HEK293 (cell line): ENCODE data around the gene GTPBP3.
A peak's percentile ranks its signal among the peaks of the same experiment; 100 is the strongest.

Experiments
- CTCF ChIA-PET: fragments of 350-600 bp; formaldehyde crosslinking; extraction: SDS; loops from one replicate; lab custom pipeline; 2021; ENCODE audit warnings: antibody characterized with exemption; lab: Yijun Ruan, JAX
- POLR2A ChIA-PET: fragments of 300-600 bp; formaldehyde crosslinking; extraction: SDS; loops from one replicate; lab custom pipeline; 2020; ENCODE audit warnings: antibody characterized with exemption, inconsistent platforms; lab: Yijun Ruan, JAX
- H3K27ac ChIP-seq: fragments of 200-500 bp; sonication (Bioruptor generic); 2 replicates; pipeline ENCODE4 v1.5.1; 2014; ENCODE audit warnings: low read depth, low read length, control low read depth, inconsistent platforms; ENCODE audit errors: extremely low read depth
- H3K36me3 ChIP-seq, 2 experiments: fragments of 200-500 bp in 1 of 2; sonication (Bioruptor generic) in 1 of 2; 1 replicate in 1 of 2; 2 replicates in 1 of 2; pipeline ENCODE4 v1.5.1; 2014 to 2017; ENCODE audit warnings: inconsistent platforms in 2 of 2, low read length in 2 of 2; ENCODE audit not compliant: control insufficient read depth in 2 of 2, insufficient read depth in 1 of 2
- H3K4me1 ChIP-seq: fragments of 200-500 bp; sonication (Bioruptor generic); 2 replicates; pipeline ENCODE4 v1.5.1; 2014; ENCODE audit warnings: mild to moderate bottlenecking, low read length, inconsistent platforms; ENCODE audit not compliant: control insufficient read depth, insufficient read depth
- H3K4me3 ChIP-seq: 2 replicates; pipeline ENCODE4 v1.5.1; 2011; ENCODE audit warnings: low read depth, mild to moderate bottlenecking, control low read depth, low read length, moderate library complexity
- H3K9me3 ChIP-seq: fragments of 200-500 bp; sonication (Bioruptor generic); 2 replicates; pipeline ENCODE4 v1.5.1; 2014; ENCODE audit warnings: low read depth, low read length, inconsistent platforms; ENCODE audit not compliant: control insufficient read depth, insufficient read depth
- GLI4 ChIP-seq: fragments of 450-650 bp; formaldehyde crosslinking; IDR thresholded peaks from 2 replicates; pipeline ENCODE4 v1.5.1; 2016; ENCODE audit warnings: missing biosample characterization, missing genetic modification characterization
- GLIS1 ChIP-seq: fragments of 450-650 bp; formaldehyde crosslinking; IDR thresholded peaks from 2 replicates; pipeline ENCODE4 v1.5.1; 2016; ENCODE audit warnings: missing biosample characterization, missing genetic modification characterization
- KLF9 ChIP-seq: fragments of 450-650 bp; formaldehyde crosslinking; IDR thresholded peaks from 2 replicates; pipeline ENCODE4 v1.5.1; 2016; ENCODE audit warnings: missing biosample characterization, missing genetic modification characterization, low read depth
- MEIS1 ChIP-seq: sonication (generic); formaldehyde crosslinking; IDR thresholded peaks from 2 replicates; pipeline ENCODE4 v1.8.1; 2022; ENCODE audit warnings: missing genetic modification reagents, mild to moderate bottlenecking, borderline replicate concordance
- PRDM10 ChIP-seq: fragments of 450-650 bp; formaldehyde crosslinking; IDR thresholded peaks from 2 replicates; pipeline ENCODE4 v1.5.1; 2016; ENCODE audit warnings: missing biosample characterization, missing genetic modification characterization
- SCRT2 ChIP-seq: fragments of 450-650 bp; formaldehyde crosslinking; IDR thresholded peaks from 2 replicates; pipeline ENCODE4 v1.5.1; 2016; ENCODE audit warnings: missing biosample characterization, missing genetic modification characterization
- SP2 ChIP-seq: fragments of 450-650 bp; formaldehyde crosslinking; IDR thresholded peaks from 2 replicates; pipeline ENCODE4 v1.5.1; 2016; ENCODE audit warnings: missing biosample characterization, missing genetic modification characterization
- WT1 ChIP-seq: fragments of 450-650 bp; formaldehyde crosslinking; IDR thresholded peaks from 2 replicates; pipeline ENCODE4 v1.5.1; 2016; ENCODE audit warnings: missing biosample characterization, missing genetic modification characterization
- ZFP3 ChIP-seq: fragments of 450-650 bp; formaldehyde crosslinking; IDR thresholded peaks from 2 replicates; pipeline ENCODE4 v1.5.1; 2016; ENCODE audit warnings: low read depth, missing biosample characterization, missing genetic modification characterization
- ZIC2 ChIP-seq: fragments of 450-650 bp; formaldehyde crosslinking; IDR thresholded peaks from 2 replicates; pipeline ENCODE4 v1.5.1; 2016; ENCODE audit warnings: missing biosample characterization, missing genetic modification characterization
- ZNF146 ChIP-seq: fragments of 450-650 bp; formaldehyde crosslinking; IDR thresholded peaks from 2 replicates; pipeline ENCODE4 v1.5.1; 2016; ENCODE audit warnings: missing biosample characterization, missing genetic modification characterization
- ZNF174 ChIP-seq: fragments of 450-650 bp; formaldehyde crosslinking; IDR thresholded peaks from 2 replicates; pipeline ENCODE4 v1.5.0; 2017; ENCODE audit warnings: missing biosample characterization, mild to moderate bottlenecking, missing genetic modification characterization
- ZNF423 ChIP-seq: fragments of 450-650 bp; formaldehyde crosslinking; IDR thresholded peaks from 2 replicates; pipeline ENCODE4 v1.5.1; 2016; ENCODE audit warnings: missing biosample characterization, missing genetic modification characterization
- ZNF433 ChIP-seq: fragments of 450-650 bp; formaldehyde crosslinking; IDR thresholded peaks from 2 replicates; pipeline ENCODE4 v1.5.1; 2016; ENCODE audit warnings: missing biosample characterization, missing genetic modification characterization, low read depth
- ZNF514 ChIP-seq: fragments of 450-650 bp; formaldehyde crosslinking; IDR thresholded peaks from 2 replicates; pipeline ENCODE4 v1.5.1; 2016; ENCODE audit warnings: missing biosample characterization, missing genetic modification characterization
- ZNF623 ChIP-seq: fragments of 450-650 bp; formaldehyde crosslinking; IDR thresholded peaks from 2 replicates; pipeline ENCODE4 v1.5.1; 2016; ENCODE audit warnings: missing biosample characterization, missing genetic modification characterization
- ZNF654 ChIP-seq: fragments of 450-650 bp; formaldehyde crosslinking; IDR thresholded peaks from 2 replicates; pipeline ENCODE4 v1.5.1; 2016; ENCODE audit warnings: low read depth, missing biosample characterization, missing genetic modification characterization
- ZNF707 ChIP-seq: fragments of 450-650 bp; formaldehyde crosslinking; IDR thresholded peaks from 2 replicates; pipeline ENCODE4 v1.5.1; 2016; ENCODE audit warnings: missing biosample characterization, missing genetic modification characterization
- ZNF792 ChIP-seq: fragments of 450-650 bp; formaldehyde crosslinking; IDR thresholded peaks from 2 replicates; pipeline ENCODE4 v1.5.1; 2016; ENCODE audit warnings: missing biosample characterization, missing genetic modification characterization
- TF ChIP-seq, protein P1 (sequence below): fragments of 450-650 bp; formaldehyde crosslinking; IDR thresholded peaks from 2 replicates; pipeline ENCODE4 v1.5.1; 2016; ENCODE audit warnings: missing biosample characterization, missing genetic modification characterization

The GTPBP3 gene

GRCh38 chr19:17309965-17310461, 27.3 kb upstream of the GTPBP3 start (continued):
- TF ChIP-seq PRDM10 (tag by site-specific recombination) (no peak), ZNF174 (tag by site-specific recombination) (no peak), ZNF654 (tag by site-specific recombination) (no peak), ZFP3 (tag by site-specific recombination) (no peak), ZNF423 (tag by site-specific recombination) (no peak)

DNA sequence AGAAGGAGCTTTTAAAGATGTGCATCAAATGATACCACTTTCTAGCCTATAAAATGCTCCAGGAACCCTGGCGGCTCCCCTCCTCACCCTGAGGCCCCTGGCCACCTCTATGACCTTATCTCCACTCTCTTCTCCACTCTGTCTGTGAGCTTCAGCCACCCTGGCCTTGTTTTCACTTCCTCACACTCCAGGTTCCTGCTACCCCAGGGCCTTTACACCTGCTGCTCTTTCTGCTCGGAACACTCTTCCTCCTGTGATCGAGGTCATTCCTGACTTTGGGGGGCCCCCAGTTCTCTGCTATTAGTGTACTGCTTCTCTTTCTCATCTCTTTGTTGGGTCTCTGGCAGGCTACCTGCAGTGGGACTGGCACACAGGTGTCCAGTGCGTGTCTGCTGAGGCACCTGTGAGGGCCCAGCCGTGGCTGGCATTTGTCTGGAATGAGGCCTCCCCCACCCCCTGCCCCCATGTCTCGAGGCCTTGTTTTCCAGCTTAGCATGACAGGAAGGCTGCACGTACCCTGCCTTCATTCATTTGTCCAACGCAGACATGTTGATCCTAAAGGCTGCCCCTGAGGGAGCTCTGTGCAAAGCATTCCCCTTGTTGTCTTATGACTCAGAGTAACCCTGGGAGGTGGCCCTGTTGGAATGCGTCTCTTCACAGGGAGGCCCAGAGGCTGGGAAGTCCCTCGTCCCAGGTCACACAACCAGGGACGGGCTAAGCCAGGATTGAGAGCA, 25.7 kb upstream of the GTPBP3 start:
- ChIA-PET POLR2A (no interaction called here), CTCF (interaction anchor here (1.1 kb wide), 1 partner anchor 9 kb away, joined by 3 read pairs; no protein-coding TSS in a partner anchor)
- H3K9me3 ChIP-seq, result no peaks in the 10 kb centered on the region
- peaks cover 3 to 44% of the 10 kb centered on the region in 2 experiments; a peak in 2 of 3 replicates for H3K36me3 ChIP-seq
- no peak overlapping the region for H3K27ac ChIP-seq
- TF ChIP-seq, protein P1, sequence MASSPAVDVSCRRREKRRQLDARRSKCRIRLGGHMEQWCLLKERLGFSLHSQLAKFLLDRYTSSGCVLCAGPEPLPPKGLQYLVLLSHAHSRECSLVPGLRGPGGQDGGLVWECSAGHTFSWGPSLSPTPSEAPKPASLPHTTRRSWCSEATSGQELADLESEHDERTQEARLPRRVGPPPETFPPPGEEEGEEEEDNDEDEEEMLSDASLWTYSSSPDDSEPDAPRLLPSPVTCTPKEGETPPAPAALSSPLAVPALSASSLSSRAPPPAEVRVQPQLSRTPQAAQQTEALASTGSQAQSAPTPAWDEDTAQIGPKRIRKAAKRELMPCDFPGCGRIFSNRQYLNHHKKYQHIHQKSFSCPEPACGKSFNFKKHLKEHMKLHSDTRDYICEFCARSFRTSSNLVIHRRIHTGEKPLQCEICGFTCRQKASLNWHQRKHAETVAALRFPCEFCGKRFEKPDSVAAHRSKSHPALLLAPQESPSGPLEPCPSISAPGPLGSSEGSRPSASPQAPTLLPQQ (tag by site-specific recombination), result 0 out of 2 replicates have a peak, but pooled peaks have one; percentile 1
- TF ChIP-seq GLI4 (tag by site-specific recombination) (no peak), ZNF792 (no peak), ZIC2 (tag by site-specific recombination) (peak; percentile 37; the same call in 1 of the 2 replicates), GLIS1 (tag by site-specific recombination) (peak; percentile 93), SCRT2 (peak; percentile 64), ZNF623 (peak; percentile 96), ZNF433 (tag by site-specific recombination) (no peak)
- H3K4me1 ChIP-seq, result no peaks in the 10 kb centered on the region
- no peak overlapping the region for H3K4me3 ChIP-seq

- ChIA-PET POLR2A (no interaction called here), CTCF (interaction anchor here (0.6 to 1.6 kb wide), 2 partner anchors 21 to 23 kb away, joined by 3 read pairs; no protein-coding TSS in a partner anchor)
- H3K4me3 ChIP-seq, result no peak overlapping the region
- TF ChIP-seq MEIS1 (CRISPR knock-in tag), result no peak
- peak; percentile 41; the same call in 1 of the 2 replicates for TF ChIP-seq WT1 (tag by site-specific recombination)
- no peak for TF ChIP-seq ZNF707 (tag by site-specific recombination)
- TF ChIP-seq ZNF514, result no peak
- no peak for TF ChIP-seq KLF9 (tag by site-specific recombination)
- TF ChIP-seq SP2 (tag by site-specific recombination), result peak; percentile 11; the same call in 1 of the 2 replicates
- TF ChIP-seq GLIS1 (tag by site-specific recombination), result peak; percentile 63
- no peak for TF ChIP-seq ZNF146 (tag by site-specific recombination)
- H3K36me3 ChIP-seq, result peaks cover 3 to 44% of the 10 kb centered on the region in 2 experiments; a peak in 2 of 3 replicates
- H3K4me1 ChIP-seq, result no peaks in the 10 kb centered on the region
- no peak overlapping the region for H3K27ac ChIP-seq
- H3K9me3 ChIP-seq, result no peaks in the 10 kb centered on the region
Observed at GRCh38 chr19:17312189-17313113, 24.9 kb upstream of the GTPBP3 start.
